NCI-H128 (cell line): ENCODE data around the gene FGR.
A peak's percentile ranks its signal among the peaks of the same experiment; 100 is the strongest.

Source experiments
- DNase-seq: peaks from one replicate; lab custom pipeline; 2025; ENCODE audit not compliant: unreplicated experiment; lab: John Stamatoyannopoulos, UW

Gene FGR

GRCh38 chr1:27569506-27570291 lies 65.3 kb downstream of the FGR start:
- DNase-seq, result no peak

DNA sequence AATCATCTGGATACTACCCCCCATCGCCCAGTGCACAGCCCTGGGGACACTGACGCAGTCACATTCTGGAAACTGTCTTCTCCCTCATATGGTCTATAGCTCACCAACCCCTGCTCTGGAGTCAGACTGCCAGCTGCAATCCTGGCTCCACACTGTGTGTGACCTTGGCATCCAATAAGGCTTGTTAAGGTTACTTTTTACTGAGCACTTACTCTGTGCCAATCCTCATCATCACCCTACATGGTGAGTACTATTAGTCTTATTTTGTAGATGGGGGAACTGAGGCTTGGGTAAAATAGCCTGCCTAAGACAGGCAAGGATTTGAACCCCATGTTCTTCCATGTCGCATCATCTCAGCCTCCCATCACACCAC lies 65.9 kb downstream of the FGR start:
- DNase-seq, result no peak

GRCh38 chr1:27568300-27569087 lies 66.5 kb downstream of the FGR start:
- peak; percentile 91 for DNase-seq

GRCh38 chr1:27567971-27568299 lies 67.0 kb downstream of the FGR start:
- no peak for DNase-seq

DNA sequence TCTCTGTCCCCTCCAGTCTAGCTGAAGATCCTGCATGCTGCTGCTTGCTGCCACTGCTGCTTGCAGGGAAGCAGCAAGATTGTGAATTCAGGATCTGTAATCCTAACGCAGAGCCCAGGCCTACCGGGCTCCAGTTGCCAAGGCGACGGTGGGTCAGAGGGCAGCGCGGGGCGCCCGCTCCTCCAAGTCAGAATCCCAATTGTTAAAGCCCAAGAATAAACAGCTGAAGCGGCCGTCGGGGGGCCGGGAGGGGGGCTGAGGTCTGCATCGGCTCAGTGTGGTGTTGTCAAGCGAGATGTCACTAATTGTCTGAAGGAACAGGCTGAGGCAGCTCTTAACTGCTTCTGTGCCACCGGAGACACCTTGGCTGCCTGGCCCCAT lies 67.8 kb downstream of the FGR start:
- DNase-seq, result no peak

GRCh38 chr1:27566462-27567145 lies 68.4 kb downstream of the FGR start:
- DNase-seq, result no peak

- DNase-seq, result no peak
Measured at GRCh38 chr1:27564710-27565649, 70.0 kb downstream of the FGR start.

DNA sequence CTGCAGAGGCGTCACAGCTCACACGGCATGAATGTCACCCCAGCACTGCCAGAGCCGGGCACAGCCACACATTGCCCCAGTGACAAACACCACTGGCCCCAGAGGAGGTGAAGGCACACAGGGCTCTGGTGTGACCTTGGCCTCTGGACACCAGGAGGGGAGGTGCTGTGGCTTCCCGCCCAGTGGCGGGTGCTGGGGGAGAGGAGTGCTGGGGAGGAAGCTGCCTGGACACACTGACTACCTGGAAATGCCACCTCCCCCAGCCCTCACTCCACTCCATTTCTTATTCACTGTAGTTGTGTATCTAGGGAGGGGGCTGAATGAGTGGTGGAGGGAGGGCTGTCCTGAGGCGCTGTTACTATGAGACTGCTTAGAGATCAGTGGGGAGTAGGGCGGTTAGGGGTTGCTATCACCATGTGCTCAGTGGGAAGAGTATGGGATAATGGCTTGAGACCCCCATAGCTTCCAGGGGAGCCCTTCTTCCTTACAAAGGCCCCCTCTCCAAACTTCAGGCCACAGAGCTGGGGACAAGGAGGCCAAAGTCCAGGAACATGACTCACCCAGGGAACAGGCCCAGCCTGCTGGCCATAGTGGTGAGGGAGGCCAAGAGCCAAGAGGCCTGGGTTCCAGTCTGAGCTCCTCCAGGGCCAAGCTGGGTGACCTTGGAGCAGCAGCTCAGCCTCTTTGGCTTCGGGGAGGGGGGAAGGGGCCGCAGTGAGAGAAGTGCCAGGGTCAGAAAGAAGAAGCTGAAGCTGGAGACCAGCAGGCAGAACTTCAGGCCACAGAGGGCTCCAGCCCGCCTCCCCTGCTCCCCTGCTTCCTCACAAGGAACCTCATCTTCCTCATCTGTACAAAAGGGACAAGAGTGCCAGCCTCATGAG lies 71.2 kb downstream of the FGR start:
- DNase-seq, result no peak

DNA sequence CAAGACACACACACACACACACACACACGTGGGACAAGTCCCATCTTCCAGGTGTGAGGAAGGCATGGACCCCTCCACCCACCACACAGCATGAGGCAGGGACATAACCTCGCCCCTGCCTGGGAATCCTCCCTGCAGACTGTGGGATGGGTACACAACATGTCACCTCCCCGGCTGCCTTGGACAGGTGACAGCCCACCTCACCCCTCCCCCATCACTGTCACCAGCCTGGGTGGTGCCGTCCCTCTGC lies 71.7 kb downstream of the FGR start:
- DNase-seq, result no peak

DNA sequence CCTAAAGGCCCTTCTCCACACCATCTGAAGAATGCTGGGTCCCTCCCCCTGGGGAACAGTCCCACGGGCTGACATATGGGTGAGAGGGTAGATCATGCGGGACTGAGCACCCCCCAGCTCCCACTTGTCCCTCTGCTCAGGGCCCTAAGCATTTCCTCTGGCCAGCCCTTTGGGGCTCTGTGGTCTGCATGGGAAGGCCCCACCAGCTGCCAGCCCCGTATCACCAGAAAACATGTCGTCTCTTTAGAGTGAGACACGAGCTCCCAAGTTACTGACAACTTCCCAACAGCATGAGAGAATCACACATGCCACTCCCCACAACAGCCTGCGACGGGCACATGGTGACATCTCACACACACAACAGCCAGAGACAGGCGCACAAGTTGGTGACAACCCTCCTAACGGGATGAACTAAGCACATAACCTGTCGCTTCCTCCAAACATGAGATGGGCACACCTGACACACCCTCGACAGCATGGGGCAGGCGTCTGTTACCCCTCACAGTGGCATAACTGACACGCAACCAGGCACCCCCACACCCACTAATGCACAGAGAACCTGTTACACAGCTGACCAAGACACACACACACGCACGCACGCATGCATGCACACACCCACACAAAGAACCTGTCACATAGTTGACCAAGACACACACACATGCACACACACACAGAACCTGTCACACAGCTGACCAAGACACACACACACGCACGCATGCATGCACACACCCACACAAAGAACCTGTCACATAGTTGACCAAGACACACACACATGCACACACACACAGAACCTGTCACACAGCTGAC lies 72.2 kb downstream of the FGR start:
- no peak for DNase-seq
